Tibial artery (tissue), 4 donors: ENCODE measurements around the gene FBXO15.

Source experiments
- DNase-seq, 2 donors: peaks; one replicate each; pipeline ENCODE4 v3.0.0-alpha.2; 2019
- H3K27ac ChIP-seq, 2 donors: fragments of 200-600 bp; sonication (generic) in 1 of 2; 1 replicate in 1 of 2; 2 replicates in 1 of 2; pipeline ENCODE4 v1.5.1; 2018 to 2019; ENCODE audit warnings: mild to moderate bottlenecking in 1 of 2
- H3K27me3 ChIP-seq, 2 donors: fragments of 200-600 bp; sonication (generic) in 1 of 2; one replicate each; pipeline versions ENCODE4 v1.5.1 to v1.6.0; 2016 to 2019
- H3K36me3 ChIP-seq, 3 donors: fragments of 200-600 bp; sonication (generic) in 2 of 3; one replicate each; pipeline ENCODE4 v1.5.1; 2016 to 2019; ENCODE audit warnings: mild to moderate bottlenecking in 2 of 3
- H3K4me1 ChIP-seq, 4 donors: fragments of 200-600 bp; sonication (generic) in 2 of 4; 1 replicate in 3 of 4; 2 replicates in 1 of 4; pipeline ENCODE4 v1.5.1; 2016 to 2019
- H3K4me3 ChIP-seq, 2 donors: fragments of 200-600 bp; sonication (generic) in 1 of 2; 1 replicate in 1 of 2; 2 replicates in 1 of 2; pipeline ENCODE4 v1.5.1; 2018 to 2019; ENCODE audit warnings: mild to moderate bottlenecking in 2 of 2
- H3K9me3 ChIP-seq, 3 donors: fragments of 200-600 bp; sonication (generic) in 1 of 3; one replicate each; pipeline ENCODE4 v1.5.1; 2016 to 2019
- intact Hi-C: fragments of 100-400 bp; cut with DNase I; formaldehyde crosslinking; loops from one replicate; pipeline ENCODE4 v1.15.0; 2023; ENCODE audit warnings: low total_unique reads
- TF ChIP-seq, protein P1 (sequence below), 2 experiments: fragments of 200-600 bp in 1 of 2; fragments of 450-650 bp in 1 of 2; IDR thresholded peaks; one replicate each; pipeline ENCODE4 v1.5.1; 2017 to 2019; ENCODE audit warnings: antibody characterized with exemption in 2 of 2, mild to moderate bottlenecking in 1 of 2, moderate library complexity in 1 of 2

FBXO15 gene

DNA sequence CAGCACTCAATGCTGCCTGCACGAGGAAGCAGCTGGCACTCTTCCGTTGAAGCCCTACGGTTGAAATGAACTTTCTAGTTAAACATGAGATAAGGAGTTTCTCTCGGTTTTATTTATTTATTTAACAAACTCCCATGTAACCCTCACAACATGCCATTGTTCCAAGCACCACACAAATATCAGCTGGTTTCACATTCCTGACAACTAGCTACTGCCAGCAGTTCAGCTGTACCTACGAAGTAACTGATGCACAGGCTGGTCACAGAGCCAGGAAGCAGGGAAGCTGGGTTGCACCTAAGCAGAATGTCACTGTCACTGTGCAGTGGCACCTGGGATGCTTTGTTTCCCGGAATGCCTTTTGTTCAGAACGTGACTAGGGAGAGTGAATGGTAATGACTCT lies 18.8 kb upstream of the FBXO15 start:
- no peak overlapping the region for H3K27ac ChIP-seq
- no peaks in the 10 kb centered on the region for H3K9me3 ChIP-seq
- no peaks in the 10 kb centered on the region for H3K27me3 ChIP-seq
- intact Hi-C loops = no loop called here
- H3K4me3 ChIP-seq = no peak overlapping the region
- DNase-seq = no peak
- TF ChIP-seq, protein P1, sequence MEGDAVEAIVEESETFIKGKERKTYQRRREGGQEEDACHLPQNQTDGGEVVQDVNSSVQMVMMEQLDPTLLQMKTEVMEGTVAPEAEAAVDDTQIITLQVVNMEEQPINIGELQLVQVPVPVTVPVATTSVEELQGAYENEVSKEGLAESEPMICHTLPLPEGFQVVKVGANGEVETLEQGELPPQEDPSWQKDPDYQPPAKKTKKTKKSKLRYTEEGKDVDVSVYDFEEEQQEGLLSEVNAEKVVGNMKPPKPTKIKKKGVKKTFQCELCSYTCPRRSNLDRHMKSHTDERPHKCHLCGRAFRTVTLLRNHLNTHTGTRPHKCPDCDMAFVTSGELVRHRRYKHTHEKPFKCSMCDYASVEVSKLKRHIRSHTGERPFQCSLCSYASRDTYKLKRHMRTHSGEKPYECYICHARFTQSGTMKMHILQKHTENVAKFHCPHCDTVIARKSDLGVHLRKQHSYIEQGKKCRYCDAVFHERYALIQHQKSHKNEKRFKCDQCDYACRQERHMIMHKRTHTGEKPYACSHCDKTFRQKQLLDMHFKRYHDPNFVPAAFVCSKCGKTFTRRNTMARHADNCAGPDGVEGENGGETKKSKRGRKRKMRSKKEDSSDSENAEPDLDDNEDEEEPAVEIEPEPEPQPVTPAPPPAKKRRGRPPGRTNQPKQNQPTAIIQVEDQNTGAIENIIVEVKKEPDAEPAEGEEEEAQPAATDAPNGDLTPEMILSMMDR (IDR thresholded peaks at IDR 0.05) = no peak
- H3K4me1 ChIP-seq = no peaks in the 10 kb centered on the region
- peaks cover 0 to 11% (median 2%) of the 10 kb centered on the region in 3 donors for H3K36me3 ChIP-seq

DNA sequence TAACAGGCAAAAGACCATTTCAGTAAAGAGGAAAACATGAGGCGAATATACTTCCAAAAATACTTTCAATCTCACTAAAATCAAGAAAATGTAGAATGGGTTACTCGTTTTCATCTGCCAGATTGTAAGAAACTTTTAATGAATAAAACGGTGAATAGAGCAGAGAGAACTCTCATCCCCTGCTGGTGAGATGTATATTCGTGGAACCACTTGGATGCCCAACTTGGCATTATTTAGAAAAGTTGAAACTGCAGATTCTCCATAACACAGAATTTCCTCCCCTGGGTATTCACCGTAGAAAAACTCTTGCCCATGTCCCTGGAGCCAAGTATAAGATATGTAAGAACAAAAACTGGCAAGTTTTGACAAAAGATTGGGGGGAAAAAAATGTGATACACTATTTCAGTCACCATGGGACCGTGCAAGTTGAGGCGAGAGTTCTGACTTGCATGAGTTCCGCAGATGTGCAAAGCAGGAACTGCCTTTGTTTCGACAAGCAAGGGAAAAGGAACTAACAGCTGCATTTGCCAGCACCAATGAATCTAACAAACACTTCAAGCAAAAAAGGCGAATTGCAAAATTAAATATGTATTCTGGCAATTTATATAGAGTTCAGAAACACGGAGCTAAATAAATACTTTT lies 15.5 kb upstream of the FBXO15 start:
- peaks cover 13 to 43% (median 24%) of the 10 kb centered on the region in 3 donors for H3K36me3 ChIP-seq
- no peaks in the 10 kb centered on the region for H3K4me1 ChIP-seq
- H3K27me3 ChIP-seq = no peaks in the 10 kb centered on the region
- no peak overlapping the region for H3K4me3 ChIP-seq
- no peak for DNase-seq
- no peaks in the 10 kb centered on the region for H3K9me3 ChIP-seq
- intact Hi-C loops = no loop called here
- TF ChIP-seq, protein P1 (IDR thresholded peaks at IDR 0.05) = no peak
- no peak overlapping the region for H3K27ac ChIP-seq

DNA sequence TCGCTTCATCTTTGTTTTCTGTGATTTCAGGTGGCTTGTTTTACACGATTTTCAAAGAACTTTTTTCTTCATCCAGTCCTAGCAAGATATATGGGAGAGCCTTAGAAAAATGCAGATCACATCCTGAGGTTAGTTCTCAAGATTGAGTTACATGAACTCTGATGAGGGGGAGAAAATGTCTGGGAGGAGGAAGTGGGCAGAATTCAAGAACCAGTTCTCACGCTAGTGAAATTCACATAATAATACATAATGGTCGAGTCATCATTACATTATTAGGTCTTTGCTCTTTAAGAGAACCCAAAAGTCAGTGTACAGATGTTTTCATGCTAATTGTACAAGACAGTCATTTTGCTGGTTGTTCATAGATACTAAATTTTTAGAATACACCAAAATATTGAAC lies 7.6 kb upstream of the FBXO15 start:
- DNase-seq = no peak
- Histone ChIP-seq H3K4me3 (no peak overlapping the region), H3K4me1 (peaks cover 0 to 15% (median 8%) of the 10 kb centered on the region in 4 donors), H3K36me3 (peaks cover 43 to 74% (median 47%) of the 10 kb centered on the region in 3 donors), H3K9me3 (no peaks in the 10 kb centered on the region), H3K27me3 (no peaks in the 10 kb centered on the region), H3K27ac (no peak overlapping the region)
- TF ChIP-seq, protein P1 (IDR thresholded peaks at IDR 0.05) = no peak
- intact Hi-C loops = no loop called here

DNA sequence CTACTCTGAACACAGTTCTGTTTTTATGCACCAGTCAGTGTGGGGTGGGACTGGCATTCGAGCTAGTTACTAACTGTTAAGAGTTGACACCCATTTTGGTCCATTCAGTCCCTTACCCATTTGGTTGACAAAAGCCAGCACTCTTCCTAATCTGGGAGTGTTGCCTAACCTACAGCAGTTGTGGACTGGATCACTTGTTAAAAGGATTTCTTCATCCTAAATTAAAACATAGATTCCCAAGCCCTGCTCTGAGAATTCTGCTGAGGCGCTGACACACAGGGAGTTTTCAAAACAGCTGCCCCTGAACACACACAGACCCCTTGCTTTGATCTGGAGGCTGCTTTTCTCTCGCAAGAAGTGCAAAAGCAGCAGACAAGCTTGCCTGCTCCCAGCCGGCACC lies 7.1 kb upstream of the FBXO15 start:
- Histone ChIP-seq H3K9me3 (no peaks in the 10 kb centered on the region), H3K36me3 (peaks cover 39 to 68% (median 47%) of the 10 kb centered on the region in 3 donors), H3K4me1 (peaks cover 0 to 21% (median 13%) of the 10 kb centered on the region in 4 donors), H3K4me3 (no peak overlapping the region), H3K27ac (no peak overlapping the region), H3K27me3 (no peaks in the 10 kb centered on the region)
- intact Hi-C loops = no loop called here
- TF ChIP-seq, protein P1 (IDR thresholded peaks at IDR 0.05) = no peak
- no peak for DNase-seq

DNA sequence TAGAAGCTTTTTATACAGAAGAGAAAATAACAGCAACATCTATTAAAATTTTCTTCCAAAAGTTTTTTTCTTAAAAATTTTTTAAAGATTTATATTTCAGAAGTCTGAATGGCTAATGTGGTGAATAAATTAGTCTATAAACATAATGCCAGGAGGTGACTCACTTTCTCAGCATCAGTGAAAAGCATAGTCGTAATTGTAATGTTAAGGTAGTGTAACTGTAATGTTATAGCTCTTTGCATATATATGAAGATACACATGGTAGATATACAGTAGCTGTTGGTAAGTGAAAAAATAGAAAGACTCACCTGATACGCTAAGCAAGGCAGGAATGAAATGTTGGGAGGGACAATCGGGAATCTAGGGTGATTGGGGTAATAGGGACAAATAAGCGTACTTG lies 6.2 kb upstream of the FBXO15 start:
- Histone ChIP-seq H3K4me1 (peaks cover 0 to 30% (median 23%) of the 10 kb centered on the region in 4 donors), H3K4me3 (no peak overlapping the region), H3K36me3 (peaks cover 37 to 59% (median 41%) of the 10 kb centered on the region in 3 donors), H3K27ac (no peak overlapping the region), H3K9me3 (no peaks in the 10 kb centered on the region), H3K27me3 (no peaks in the 10 kb centered on the region)
- DNase-seq = no peak
- intact Hi-C loops = no loop called here
- TF ChIP-seq, protein P1 (IDR thresholded peaks at IDR 0.05) = no peak
